ENCODE data around the gene ZNF24.

ZNF24 gene

GRCh38 chr18:35386600-35387100 lies 42.4 kb upstream of the ZNF24 start:
- H3K27ac ChIP-seq, result no peak overlapping the region
- ChIA-PET POLR2A (ENCODE audit: low non-redundant PET) (no interaction called here), CTCF (interaction anchor here (0.6 to 1.1 kb wide), 6 partner anchors 12 to 589 kb away, joined by 3 to 6 read pairs (median 3); no protein-coding TSS in a partner anchor)
- no peak for DNase-seq (ENCODE audit: low spot score)
- peak; percentile 70 for TF ChIP-seq CTCF (conservative IDR thresholded peaks at IDR 0.05; ENCODE audit: low read depth)

GRCh38 chr18:35383136-35383535 lies 38.9 kb upstream of the ZNF24 start:
- CTCF ChIA-PET, result no interaction called here
- POLR2A ChIA-PET (ENCODE audit: low non-redundant PET), result no interaction called here
- no peak for TF ChIP-seq CTCF (conservative IDR thresholded peaks at IDR 0.05; ENCODE audit: low read depth)
- H3K27ac ChIP-seq, result no peak overlapping the region
- no peak for DNase-seq (ENCODE audit: low spot score)

- ChIA-PET CTCF (no interaction called here), POLR2A (ENCODE audit: low non-redundant PET) (no interaction called here)
- no peak for TF ChIP-seq CTCF (conservative IDR thresholded peaks at IDR 0.05; ENCODE audit: low read depth)
- no peak for DNase-seq (ENCODE audit: low spot score)
- H3K27ac ChIP-seq, result no peak overlapping the region
Measured at GRCh38 chr18:35379421-35379820, 35.2 kb upstream of the ZNF24 start.

GRCh38 chr18:35378574-35378896 lies 34.3 kb upstream of the ZNF24 start:
- ChIA-PET CTCF (no interaction called here), POLR2A (ENCODE audit: low non-redundant PET) (no interaction called here)
- H3K27ac ChIP-seq, result no peak overlapping the region

GRCh38 chr18:35377875-35378573 lies 33.8 kb upstream of the ZNF24 start:
- CTCF ChIA-PET, result no interaction called here
- TF ChIP-seq CTCF (conservative IDR thresholded peaks at IDR 0.05; ENCODE audit: low read depth), result no peak

More at GRCh38 chr18:35378574-35378896, 34.3 kb upstream of the ZNF24 start:
- DNase-seq (ENCODE audit: low spot score), result no peak
- TF ChIP-seq CTCF (conservative IDR thresholded peaks at IDR 0.05; ENCODE audit: low read depth), result no peak

GRCh38 chr18:35376742-35377695 lies 32.8 kb upstream of the ZNF24 start, which contains the start of gene ZNF396:
Gene ZNF396 (minus strand): TSS chr18:35377337. CDS start chr18:35374292, 3,045 bp downstream.
- CTCF ChIA-PET, result no interaction called here
- DNase-seq (ENCODE audit: low spot score), result peak; percentile 48
- POLR2A ChIA-PET (ENCODE audit: low non-redundant PET), result no interaction called here
- peak within 1 kb of the TSS; percentile 13; the same call in 1 of the 2 replicates for H3K27ac ChIP-seq
- no peak for TF ChIP-seq CTCF (conservative IDR thresholded peaks at IDR 0.05; ENCODE audit: low read depth)

More at GRCh38 chr18:35377875-35378573, 33.8 kb upstream of the ZNF24 start:
- DNase-seq (ENCODE audit: low spot score), result no peak
- no peak overlapping the region for H3K27ac ChIP-seq
- POLR2A ChIA-PET (ENCODE audit: low non-redundant PET), result no interaction called here

All from RWPE1 (cell line).